ENCODE results near the gene MBD3. TPM values are rescaled to one million over a fixed set of nuclear protein-coding genes. Genes with fewer than 3 reads are reported as not detected.

Gene MBD3
- total and polyA plus RNA-seq, 7 donors: 26.1 to 105 (median 61.7) TPM

DNA sequence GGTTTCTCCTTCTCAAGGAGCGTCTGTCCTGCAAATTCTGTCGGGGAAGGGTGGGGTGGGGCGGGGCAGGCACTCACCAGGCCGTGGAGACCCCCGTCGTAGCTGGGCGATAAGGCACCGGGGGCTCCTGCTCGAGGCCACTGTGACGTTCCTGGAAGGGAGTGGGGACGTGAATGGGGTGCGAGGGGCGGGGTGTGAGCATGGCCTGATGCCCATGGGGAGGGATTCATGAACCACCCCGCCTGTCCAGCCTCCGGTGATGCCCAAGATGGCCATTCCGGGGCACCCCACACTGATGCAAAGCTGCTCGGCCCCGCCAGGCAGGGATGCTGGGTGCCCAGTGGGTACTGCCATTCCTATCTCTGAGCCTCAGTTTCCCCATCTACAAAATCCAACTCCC lies 27.0 kb upstream of the MBD3 start:
- intact Hi-C loops (cut with DNase I): no loop called here
- Histone ChIP-seq H3K27me3 (no peaks in the 10 kb centered on the region), H3K27ac (no peak overlapping the region), H3K4me3 (no peak overlapping the region), H3K9me3 (no peaks in the 10 kb centered on the region), H3K36me3 (peaks cover 9 to 59% (median 18%) of the 10 kb centered on the region in 4 donors), H3K4me1 (peaks cover 0 to 38% (median 23%) of the 10 kb centered on the region in 4 donors)
- WGBS, 2 donors: 88 to 91% methylated on average over 18 of the region's 18 CpGs
- DNase-seq: no peak
- TF ChIP-seq CTCF (IDR thresholded peaks at IDR 0.05): no peak
- no peak for TF ChIP-seq EP300 (IDR thresholded peaks at IDR 0.05)
- no peak for TF ChIP-seq POLR2AphosphoS5 (IDR thresholded peaks at IDR 0.05)
- no peak for TF ChIP-seq POLR2A (IDR thresholded peaks at IDR 0.05)

DNA sequence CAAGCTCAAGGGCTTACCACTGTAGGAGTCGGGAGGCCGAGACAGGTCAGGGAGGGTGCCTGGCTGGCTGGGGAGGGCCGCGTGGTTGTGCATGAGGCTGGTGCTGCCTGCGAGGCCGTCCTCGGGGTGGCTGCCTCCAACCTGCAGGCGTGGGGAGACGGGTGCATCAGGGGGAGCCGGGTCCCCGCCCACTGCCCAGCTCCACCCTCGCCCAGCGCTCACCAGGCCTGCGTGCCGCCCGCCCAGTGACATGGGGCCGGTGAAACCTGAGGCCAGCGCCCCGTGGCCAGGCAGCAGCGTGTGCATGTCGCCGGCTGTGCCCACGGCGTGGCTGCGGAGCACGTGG lies 26.4 kb upstream of the MBD3 start:
- DNase-seq: no peak
- Histone ChIP-seq H3K27me3 (no peaks in the 10 kb centered on the region), H3K27ac (peak overlapping the region in 2 of 4 donors; percentile 76 to 81), H3K4me3 (no peak overlapping the region), H3K4me1 (peaks cover 0 to 38% (median 23%) of the 10 kb centered on the region in 4 donors), H3K9me3 (no peaks in the 10 kb centered on the region), H3K36me3 (peaks cover 15 to 63% (median 23%) of the 10 kb centered on the region in 4 donors)
- intact Hi-C loops (cut with DNase I): no loop called here
- WGBS, 2 donors: 94 to 96% methylated on average over 26 of the region's 26 CpGs
- TF ChIP-seq POLR2AphosphoS5 (IDR thresholded peaks at IDR 0.05) (no peak), EP300 (IDR thresholded peaks at IDR 0.05) (no peak), CTCF (IDR thresholded peaks at IDR 0.05) (no peak), POLR2A (IDR thresholded peaks at IDR 0.05) (no peak)

GRCh38 chr19:1618157-1619093 lies 25.8 kb upstream of the MBD3 start:
- Histone ChIP-seq H3K27me3 (no peaks in the 10 kb centered on the region), H3K4me3 (no peak overlapping the region), H3K4me1 (peaks cover 0 to 38% (median 23%) of the 10 kb centered on the region in 4 donors), H3K9me3 (no peaks in the 10 kb centered on the region), H3K36me3 (peaks cover 18 to 65% (median 24%) of the 10 kb centered on the region in 4 donors), H3K27ac (peak overlapping the region in 3 of 4 donors; percentile 66 to 81 (median 76))
- WGBS, 2 donors: 76 to 87% methylated on average over 24 of the region's 24 CpGs
- TF ChIP-seq EP300 (IDR thresholded peaks at IDR 0.05) (no peak), POLR2AphosphoS5 (IDR thresholded peaks at IDR 0.05) (no peak), CTCF (IDR thresholded peaks at IDR 0.05) (peak in 3 of 4 experiments; percentile 16 to 40 (median 23)), POLR2A (IDR thresholded peaks at IDR 0.05) (no peak)
- no peak for DNase-seq
- intact Hi-C loops (cut with DNase I): no loop called here

DNA sequence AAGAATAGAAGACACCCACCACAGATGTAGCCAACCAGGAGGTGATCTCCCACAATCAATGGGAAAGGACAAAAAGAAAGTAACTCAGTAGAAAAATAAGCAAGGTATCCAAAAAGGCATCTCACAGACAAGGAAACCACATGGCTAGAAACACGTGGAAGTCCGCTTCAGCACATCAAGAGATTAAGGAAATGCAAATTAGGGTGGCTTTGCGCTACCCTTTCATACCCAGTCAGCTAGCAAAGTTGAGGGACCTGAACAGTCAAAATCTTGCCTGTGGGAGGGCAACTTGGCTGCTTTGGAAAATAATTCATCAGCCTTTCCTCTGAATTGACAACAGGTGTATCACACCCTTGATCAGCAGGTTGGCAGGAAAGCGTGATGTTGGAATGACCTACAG lies 24.2 kb upstream of the MBD3 start:
- H3K36me3 ChIP-seq: peaks cover 29 to 76% (median 35%) of the 10 kb centered on the region in 4 donors
- no peak overlapping the region for H3K4me3 ChIP-seq
- WGBS, 2 donors: 55 to 70% methylated on average over 4 of the region's 4 CpGs
- H3K9me3 ChIP-seq: no peaks in the 10 kb centered on the region
- TF ChIP-seq POLR2A (IDR thresholded peaks at IDR 0.05) (no peak), CTCF (IDR thresholded peaks at IDR 0.05) (no peak)
- no peaks in the 10 kb centered on the region for H3K27me3 ChIP-seq
- intact Hi-C loops (cut with DNase I): no loop called here
- H3K4me1 ChIP-seq: peaks cover 0 to 38% (median 23%) of the 10 kb centered on the region in 4 donors
- DNase-seq: no peak
- H3K27ac ChIP-seq: peak overlapping the region in 3 of 4 donors; percentile 66 to 81 (median 76)
